WTC11 (cell line): ENCODE data around the gene KCND2. TPM values are rescaled to one million over a fixed set of nuclear protein-coding genes. Genes with fewer than 3 reads are reported as not detected.

Experiments used
- ATAC-seq: fragments of 200-7000 bp; cut with Tn5 transposase; 2 replicates; pipeline ENCODE4 v1.10.0; 2021; ENCODE audit warnings: mild to moderate bottlenecking, moderate library complexity
- CTCF ChIA-PET: fragments of 300-600 bp; sonication (Branson Sonifier 250); formaldehyde crosslinking; loops from one replicate; lab custom pipeline; 2021; ENCODE audit warnings: antibody characterized with exemption; lab: Charles Lee
- POLR2A ChIA-PET: fragments of 350-600 bp; sonication (Branson Sonifier 250); formaldehyde crosslinking; loops from one replicate; lab custom pipeline; 2021; ENCODE audit warnings: antibody characterized with exemption; lab: Charles Lee
- DNase-seq: peaks from one replicate; pipeline ENCODE4 v3.0.0; 2021; ENCODE audit warnings: low spot score
- H3K27ac Mint-ChIP-seq: 2 replicates; pipeline ENCODE4 v1.8.0; 2021; ENCODE audit warnings: mixed read lengths
- H3K27me3 Mint-ChIP-seq: 2 replicates; pipeline ENCODE4 v1.8.0; 2021; ENCODE audit warnings: low read depth, mild to moderate bottlenecking, moderate library complexity, mixed read lengths
- H3K36me3 Mint-ChIP-seq: 2 replicates; pipeline ENCODE4 v1.8.0; 2021; ENCODE audit warnings: mixed read lengths
- H3K4me1 Mint-ChIP-seq: 2 replicates; pipeline ENCODE4 v1.8.0; 2022; ENCODE audit warnings: mixed read lengths
- H3K4me3 Mint-ChIP-seq: 2 replicates; pipeline ENCODE4 v1.8.0; 2021; ENCODE audit warnings: mild to moderate bottlenecking, moderate library complexity, mixed read lengths
- H3K9me3 Mint-ChIP-seq: 2 replicates; pipeline ENCODE4 v1.8.0; 2021; ENCODE audit warnings: mixed read lengths
- ATF2 ChIP-seq: sonication (generic); formaldehyde crosslinking; IDR thresholded peaks from 2 replicates; pipeline ENCODE4 v1.8.1; 2022; ENCODE audit warnings: low read depth, missing genetic modification reagents, borderline replicate concordance
- CBFB ChIP-seq: sonication (generic); formaldehyde crosslinking; IDR thresholded peaks from 2 replicates; pipeline ENCODE4 v1.8.1; 2022; ENCODE audit warnings: mild to moderate bottlenecking, low read depth, missing genetic modification reagents
- CREB1 ChIP-seq: sonication (generic); formaldehyde crosslinking; IDR thresholded peaks from 2 replicates; pipeline ENCODE4 v1.8.0; 2023; ENCODE audit warnings: mild to moderate bottlenecking, missing genetic modification reagents
- E2F4 ChIP-seq: sonication (generic); formaldehyde crosslinking; IDR thresholded peaks from 2 replicates; pipeline ENCODE4 v1.8.1; 2022; ENCODE audit warnings: low read depth, mild to moderate bottlenecking, moderate library complexity, missing genetic modification reagents, borderline replicate concordance
- E2F5 ChIP-seq: sonication (generic); formaldehyde crosslinking; IDR thresholded peaks from 2 replicates; pipeline ENCODE4 v1.8.1; 2022; ENCODE audit warnings: mild to moderate bottlenecking, moderate library complexity, missing genetic modification reagents
- ETV6 ChIP-seq: sonication (generic); formaldehyde crosslinking; IDR thresholded peaks from 2 replicates; pipeline ENCODE4 v1.8.1; 2022; ENCODE audit warnings: mild to moderate bottlenecking, missing genetic modification reagents
- FOXJ3 ChIP-seq: sonication (generic); formaldehyde crosslinking; IDR thresholded peaks from 2 replicates; pipeline ENCODE4 v1.9.0; 2021; ENCODE audit warnings: missing genetic modification reagents, mild to moderate bottlenecking, borderline replicate concordance
- GABPB1 ChIP-seq: sonication (generic); formaldehyde crosslinking; IDR thresholded peaks from 2 replicates; pipeline ENCODE4 v1.8.1; 2023; ENCODE audit warnings: mild to moderate bottlenecking, missing genetic modification reagents
- JUN ChIP-seq: sonication (generic); formaldehyde crosslinking; IDR thresholded peaks from 2 replicates; pipeline ENCODE4 v1.8.0; 2023; ENCODE audit warnings: mild to moderate bottlenecking, missing genetic modification reagents
- NFATC4 ChIP-seq: fragments of 250-450 bp; sonication (Bioruptor Pico); IDR thresholded peaks from 2 replicates; pipeline ENCODE4 v1.9.0; 2021; ENCODE audit warnings: mild to moderate bottlenecking
- NR2C2 ChIP-seq: sonication (generic); formaldehyde crosslinking; IDR thresholded peaks from 2 replicates; pipeline ENCODE4 v1.8.0; 2022; ENCODE audit warnings: mild to moderate bottlenecking, missing genetic modification reagents
- OVOL2 ChIP-seq: fragments of 250-450 bp; sonication (Bioruptor Pico); IDR thresholded peaks from 2 replicates; pipeline ENCODE4 v1.9.0; 2021; ENCODE audit warnings: mild to moderate bottlenecking, borderline replicate concordance
- PRDM15 ChIP-seq: sonication (generic); formaldehyde crosslinking; IDR thresholded peaks from 2 replicates; pipeline ENCODE4 v1.8.0; 2022; ENCODE audit warnings: missing genetic modification reagents
- PRRX2 ChIP-seq: fragments of 250-450 bp; sonication (Bioruptor Pico); IDR thresholded peaks from 2 replicates; pipeline ENCODE4 v1.8.0; 2021; ENCODE audit warnings: mild to moderate bottlenecking
- TEAD1 ChIP-seq: sonication (generic); formaldehyde crosslinking; IDR thresholded peaks from 2 replicates; pipeline ENCODE4 v1.8.0; 2022; ENCODE audit warnings: mild to moderate bottlenecking, missing genetic modification reagents
- ZNF219 ChIP-seq: sonication (generic); formaldehyde crosslinking; IDR thresholded peaks from 2 replicates; pipeline ENCODE4 v1.8.0; 2023; ENCODE audit warnings: missing genetic modification reagents, mild to moderate bottlenecking, borderline replicate concordance
- ZNF263 ChIP-seq: sonication (generic); formaldehyde crosslinking; IDR thresholded peaks from 2 replicates; pipeline ENCODE4 v1.8.1; 2022; ENCODE audit warnings: low read depth, mild to moderate bottlenecking, moderate library complexity, missing genetic modification reagents
- ZNF416 ChIP-seq: fragments of 250-450 bp; sonication (Bioruptor Pico); IDR thresholded peaks from 2 replicates; pipeline ENCODE4 v1.9.0; 2021; ENCODE audit warnings: mild to moderate bottlenecking, inconsistent platforms
- ZNF423 ChIP-seq: fragments of 250-450 bp; sonication (Bioruptor Pico); IDR thresholded peaks from 2 replicates; pipeline ENCODE4 v2.1.2; 2022; ENCODE audit warnings: mild to moderate bottlenecking, moderate library complexity
- total RNA-seq: library from RNA; stranded (reverse); gene quantifications from 3 replicates; pipeline ENCODE4 v1.2.3, GENCODE V29; 2021

KCND2 gene
- total RNA-seq, 1 experiment from 2014 or later: 4.6 TPM

- TF ChIP-seq CREB1: no peak
Observed at GRCh38 chr7:120402079-120402767, 129.2 kb downstream of the KCND2 start (continued).

GRCh38 chr7:120402801-120403200 lies 129.8 kb downstream of the KCND2 start:
- H3K4me1 Mint-ChIP-seq: peaks cover 18% of the 10 kb centered on the region
- ChIA-PET POLR2A (no interaction called here), CTCF (no interaction called here)
- H3K27me3 Mint-ChIP-seq: no peaks in the 10 kb centered on the region
- no peak overlapping the region for H3K27ac Mint-ChIP-seq
- no peak for TF ChIP-seq PRRX2 (CRISPR knock-in tag)
- no peaks in the 10 kb centered on the region for H3K9me3 Mint-ChIP-seq
- H3K4me3 Mint-ChIP-seq: no peak overlapping the region
- DNase-seq (no peak), ATAC-seq (no peak)
- no peaks in the 10 kb centered on the region for H3K36me3 Mint-ChIP-seq

GRCh38 chr7:120404042-120404441 lies 131.1 kb downstream of the KCND2 start:
- Mint-ChIP-seq H3K4me3 (no peak overlapping the region), H3K27ac (no peak overlapping the region), H3K27me3 (no peaks in the 10 kb centered on the region), H3K4me1 (peaks cover 14% of the 10 kb centered on the region), H3K9me3 (no peaks in the 10 kb centered on the region), H3K36me3 (no peaks in the 10 kb centered on the region)
- no peak for DNase-seq
- TF ChIP-seq ZNF423 (CRISPR knock-in tag) (no peak), JUN (CRISPR knock-in tag) (no peak)
- POLR2A ChIA-PET: no interaction called here
- CTCF ChIA-PET: interaction anchor here (0.9 kb wide), 1 partner anchor 67 kb away, joined by 3 read pairs; no protein-coding TSS in a partner anchor
- no peak for ATAC-seq

GRCh38 chr7:120405652-120406051 lies 132.7 kb downstream of the KCND2 start:
- DNase-seq (no peak), ATAC-seq (no peak)
- Mint-ChIP-seq H3K4me1 (peaks cover 14% of the 10 kb centered on the region), H3K4me3 (no peak overlapping the region), H3K36me3 (no peaks in the 10 kb centered on the region), H3K9me3 (peaks cover 1% of the 10 kb centered on the region; the same call in 1 of the 2 replicates), H3K27ac (no peak overlapping the region), H3K27me3 (no peaks in the 10 kb centered on the region)
- TF ChIP-seq ETV6 (no peak), GABPB1 (no peak), ZNF423 (CRISPR knock-in tag) (no peak), NFATC4 (CRISPR knock-in tag) (no peak), CBFB (CRISPR knock-in tag) (no peak), PRDM15 (CRISPR knock-in tag) (no peak)
- ChIA-PET CTCF (no interaction called here), POLR2A (no interaction called here)

GRCh38 chr7:120407010-120407409 lies 134.0 kb downstream of the KCND2 start:
- no peak for ATAC-seq

More at GRCh38 chr7:120407010-120407409, 134.0 kb downstream of the KCND2 start:
- POLR2A ChIA-PET: no interaction called here
- H3K27ac Mint-ChIP-seq: 0 out of 2 replicates have a peak overlapping the region, but pooled peaks have one; percentile 8
- H3K9me3 Mint-ChIP-seq: peaks cover 3% of the 10 kb centered on the region; the same call in 1 of the 2 replicates
- no peak overlapping the region for H3K4me3 Mint-ChIP-seq
- H3K27me3 Mint-ChIP-seq: no peaks in the 10 kb centered on the region
- peaks cover 9% of the 10 kb centered on the region for H3K4me1 Mint-ChIP-seq
- no peaks in the 10 kb centered on the region for H3K36me3 Mint-ChIP-seq
- DNase-seq: no peak
- CTCF ChIA-PET: no interaction called here
- TF ChIP-seq JUN (CRISPR knock-in tag): no peak
- TF ChIP-seq ATF2 (CRISPR knock-in tag): no peak
- TF ChIP-seq E2F5 (CRISPR knock-in tag): no peak
- TF ChIP-seq FOXJ3 (CRISPR knock-in tag): no peak
- TF ChIP-seq PRRX2 (CRISPR knock-in tag): no peak
- TF ChIP-seq OVOL2 (CRISPR knock-in tag): no peak
- TF ChIP-seq ZNF263 (CRISPR knock-in tag): no peak
- no peak for TF ChIP-seq CBFB (CRISPR knock-in tag)
- no peak for TF ChIP-seq NR2C2 (CRISPR knock-in tag)
- TF ChIP-seq E2F4: no peak
- no peak for TF ChIP-seq ZNF416 (CRISPR knock-in tag)
- no peak for TF ChIP-seq ZNF219 (CRISPR knock-in tag)
- TF ChIP-seq NFATC4 (CRISPR knock-in tag): no peak
- TF ChIP-seq CREB1: no peak
- TF ChIP-seq TEAD1 (CRISPR knock-in tag): no peak
- TF ChIP-seq, all 79 proteins: peak for 0
